GM21360 (cell line): ENCODE measurements around the gene RGS7.
"Not testable (repeated sequence)": the region's sequence is repeated elsewhere in the genome, so short reads cannot be mapped to it uniquely, and the experiment has no call there.

Experiments used
- ATAC-seq: cut with Tn5 transposase; IDR thresholded peaks from one replicate; pipeline ENCODE4 v1.9.1; 2021; ENCODE audit warnings: mild to moderate bottlenecking, moderate library complexity; ENCODE audit not compliant: unreplicated experiment

Gene RGS7

GRCh38 chr1:240804475-240804874 is 552.5 kb downstream of the RGS7 start:
- no peak for ATAC-seq

- no peak for ATAC-seq
Measured at GRCh38 chr1:240803151-240803550, 553.9 kb downstream of the RGS7 start.

GRCh38 chr1:240802271-240802670 is 554.7 kb downstream of the RGS7 start:
- no peak for ATAC-seq

DNA sequence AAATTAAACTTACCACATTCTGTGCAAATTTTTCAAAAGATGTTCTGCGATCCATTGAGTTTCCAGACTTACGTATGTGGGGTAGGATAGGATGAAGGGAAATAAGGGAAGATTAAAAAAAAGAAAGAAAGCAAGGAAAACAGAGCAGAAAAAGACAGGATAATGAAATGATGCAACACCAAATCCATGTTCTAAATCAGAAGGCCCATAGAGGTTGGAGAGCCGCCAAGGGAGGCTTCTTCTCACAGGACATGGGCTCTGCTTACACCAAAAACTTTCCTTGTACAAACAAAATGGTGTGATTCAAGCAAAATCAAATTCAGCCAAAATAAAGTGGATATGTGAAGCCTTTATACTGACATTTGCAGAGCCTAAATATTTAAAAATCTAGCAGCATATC is 555.6 kb downstream of the RGS7 start:
- no peak for ATAC-seq

GRCh38 chr1:240800291-240800690 is 556.7 kb downstream of the RGS7 start:
- ATAC-seq, result no peak

GRCh38 chr1:240797050-240797449 is 560.0 kb downstream of the RGS7 start:
- no peak for ATAC-seq

DNA sequence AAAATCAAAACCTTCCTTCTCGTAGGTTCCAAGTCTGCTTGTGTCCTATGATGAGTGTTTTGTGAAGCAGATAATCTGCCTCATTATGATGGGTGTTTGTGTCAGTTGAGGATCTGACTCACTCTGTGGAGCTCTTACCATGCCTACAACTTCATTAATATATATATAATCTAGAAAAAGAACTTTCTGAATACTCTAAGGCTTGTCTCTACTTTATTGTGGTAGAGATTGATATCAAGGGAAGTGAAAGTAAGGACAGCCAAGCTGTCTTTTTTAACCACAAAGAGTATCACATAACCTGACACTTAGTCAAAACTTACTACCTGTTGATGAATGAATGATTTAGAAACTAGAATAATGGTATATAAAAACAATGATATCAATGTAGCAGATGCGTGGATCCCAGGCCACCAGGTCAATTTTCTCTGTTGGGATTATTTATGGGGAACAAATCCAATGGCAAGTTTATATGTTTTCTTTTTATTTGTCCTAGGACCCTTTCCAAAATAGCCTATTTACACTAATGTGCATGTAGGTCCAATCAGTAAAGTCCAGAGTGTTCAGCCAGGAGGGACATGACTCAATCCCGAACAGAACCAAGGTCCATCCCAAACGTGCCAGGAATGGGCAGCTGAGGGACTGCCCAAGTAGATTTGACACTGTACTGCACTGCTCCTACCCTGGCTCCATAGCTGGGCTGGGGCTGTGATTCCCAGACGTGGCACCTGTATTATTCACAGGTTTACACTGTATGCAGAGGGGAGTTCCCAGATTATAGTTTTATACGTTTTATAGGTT is 562.8 kb downstream of the RGS7 start:
- peak; percentile 89 for ATAC-seq

DNA sequence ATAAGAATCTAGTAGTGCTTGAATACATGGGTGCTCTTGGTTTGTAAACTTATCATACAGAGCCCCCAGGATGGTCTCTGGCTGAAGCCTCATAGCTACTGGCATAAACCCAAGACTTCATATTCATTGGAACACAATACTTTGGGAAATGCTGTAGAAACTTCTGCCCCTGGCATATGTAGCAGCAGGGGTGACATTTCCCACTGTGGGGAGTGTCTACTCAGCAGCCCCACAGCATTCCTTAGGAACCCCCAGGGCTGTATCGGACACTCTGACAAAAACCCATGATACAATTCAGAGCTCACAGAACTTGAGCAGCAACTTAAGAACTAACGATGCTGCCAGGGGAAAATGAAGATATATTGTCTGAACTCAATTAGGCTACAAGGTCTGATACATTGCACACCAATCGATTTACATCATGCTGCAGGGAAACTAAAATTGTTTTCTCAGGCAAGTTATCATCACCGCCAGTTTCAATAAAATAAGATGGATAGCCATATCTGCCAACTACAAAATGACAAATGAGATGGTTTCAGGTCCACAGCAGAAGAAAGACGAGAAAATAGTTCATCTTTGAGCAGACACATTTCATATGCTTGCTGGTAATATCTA is 564.0 kb downstream of the RGS7 start:
- ATAC-seq, result no peak

DNA sequence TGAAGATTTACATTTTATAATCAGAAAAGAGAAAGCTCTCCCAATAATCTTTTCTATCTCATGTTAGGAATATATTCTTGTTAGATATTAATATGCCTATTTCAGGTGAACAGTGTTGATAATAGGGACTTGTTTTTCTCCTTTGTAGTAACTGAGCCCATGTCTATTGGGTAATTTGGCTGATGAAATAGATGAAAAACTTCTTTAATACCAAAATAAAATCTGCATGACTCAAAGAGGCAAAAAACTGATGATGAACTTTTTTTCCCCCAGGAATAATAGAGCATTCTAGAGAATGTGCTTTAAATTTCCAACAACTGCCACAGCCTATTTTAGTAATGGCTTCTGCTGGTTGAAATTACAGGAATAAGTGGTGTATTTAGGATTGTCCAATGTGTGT is 566.1 kb downstream of the RGS7 start:
- ATAC-seq, result no peak

GRCh38 chr1:240786880-240787279 is 570.1 kb downstream of the RGS7 start:
- no peak for ATAC-seq

GRCh38 chr1:240784776-240785175 is 572.2 kb downstream of the RGS7 start:
- ATAC-seq, result no peak

DNA sequence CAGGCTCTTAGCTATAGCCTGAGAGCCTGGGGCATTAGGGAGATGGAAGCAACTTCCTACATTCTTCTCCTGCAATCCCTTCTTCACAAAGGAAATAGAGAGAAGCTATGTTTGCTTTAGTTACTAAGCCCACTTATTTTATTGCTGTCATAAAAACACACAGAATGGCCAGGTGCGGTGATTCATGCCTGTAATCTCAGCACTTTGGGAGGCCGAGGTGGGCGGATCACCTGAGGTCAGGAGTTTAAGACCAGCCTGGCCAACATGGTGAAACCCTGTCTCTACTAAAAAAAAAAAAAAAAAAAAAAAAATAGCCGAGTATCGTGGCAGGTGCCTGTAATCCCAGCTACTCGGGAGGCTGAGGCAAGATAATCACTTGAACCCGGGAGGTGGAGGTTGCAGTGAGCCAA is 573.3 kb downstream of the RGS7 start:
- ATAC-seq, result not testable (repeated sequence)

DNA sequence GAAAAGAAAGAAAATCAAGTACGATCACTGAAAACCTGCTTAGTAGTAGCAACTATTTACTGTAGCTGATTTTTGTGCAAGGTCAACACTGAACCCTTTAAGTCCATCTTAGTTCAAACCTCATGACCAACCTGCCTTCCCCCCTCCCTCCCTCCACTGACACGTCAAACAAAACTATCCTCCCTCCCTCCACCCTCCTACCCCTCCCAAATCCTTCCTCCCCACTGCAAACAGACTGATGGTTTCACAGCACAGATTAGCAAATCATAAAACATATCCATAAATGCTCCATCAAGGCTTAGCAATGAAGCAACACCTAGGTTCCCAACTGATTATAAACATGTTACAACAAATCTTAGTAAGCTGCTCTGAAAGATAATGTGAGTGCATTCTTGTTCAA is 580.8 kb downstream of the RGS7 start:
- no peak for ATAC-seq

DNA sequence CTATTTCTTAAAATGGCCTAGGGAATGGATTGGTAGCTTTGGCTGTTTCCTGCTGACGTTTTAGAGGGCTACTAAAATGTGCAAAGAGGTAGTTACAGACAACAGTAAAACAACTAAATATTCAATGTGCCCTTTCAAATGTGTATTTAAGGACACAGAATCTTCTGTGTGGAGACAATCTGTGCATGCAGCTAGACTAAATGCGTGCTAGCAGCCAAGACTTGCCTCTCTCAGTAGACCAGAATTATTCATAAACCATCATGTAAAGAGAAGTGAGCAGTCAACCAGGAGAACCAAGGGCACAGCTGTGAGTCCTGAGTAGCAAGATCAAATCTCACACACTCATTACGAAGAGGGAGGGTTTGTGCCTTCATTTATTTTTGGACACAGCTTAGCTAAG is 584.9 kb downstream of the RGS7 start:
- no peak for ATAC-seq

GRCh38 chr1:240771450-240771849 is 585.6 kb downstream of the RGS7 start:
- ATAC-seq, result no peak

- no peak for ATAC-seq
Measured at GRCh38 chr1:240768979-240769378, 588.0 kb downstream of the RGS7 start.

GRCh38 chr1:240766831-240767230 is 590.2 kb downstream of the RGS7 start:
- ATAC-seq, result no peak

DNA sequence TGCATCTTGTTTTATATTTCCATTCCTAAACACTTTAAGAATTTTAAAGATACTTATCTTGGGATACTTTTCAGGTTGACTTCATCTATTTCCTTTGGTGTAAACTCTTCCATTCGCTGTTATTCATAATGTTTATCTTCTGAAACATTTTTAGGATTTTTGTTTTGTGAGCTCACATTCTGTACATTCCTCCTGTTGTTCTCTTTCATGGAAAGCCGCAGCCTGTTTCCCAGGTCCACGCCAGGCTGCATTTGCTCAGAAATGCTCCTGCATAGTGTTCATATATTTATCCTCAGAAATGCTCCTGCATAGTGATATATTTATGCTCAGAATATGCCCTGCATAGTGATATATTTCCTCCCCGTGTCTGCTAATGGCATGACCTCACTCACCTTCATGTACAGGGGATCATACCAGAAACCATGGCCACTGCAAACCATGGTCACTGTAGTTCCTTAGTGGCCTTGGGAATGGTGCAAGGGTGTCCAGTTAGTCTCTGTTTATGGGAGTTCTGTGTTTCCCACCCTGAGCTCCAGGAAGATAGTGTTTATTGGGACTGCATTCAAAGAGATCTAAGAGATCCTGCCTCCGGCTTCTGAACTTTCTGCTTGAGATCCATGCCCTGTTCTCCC is 591.2 kb downstream of the RGS7 start:
- ATAC-seq, result no peak

- ATAC-seq, result no peak
Measured at GRCh38 chr1:240763771-240764170, 593.2 kb downstream of the RGS7 start.

DNA sequence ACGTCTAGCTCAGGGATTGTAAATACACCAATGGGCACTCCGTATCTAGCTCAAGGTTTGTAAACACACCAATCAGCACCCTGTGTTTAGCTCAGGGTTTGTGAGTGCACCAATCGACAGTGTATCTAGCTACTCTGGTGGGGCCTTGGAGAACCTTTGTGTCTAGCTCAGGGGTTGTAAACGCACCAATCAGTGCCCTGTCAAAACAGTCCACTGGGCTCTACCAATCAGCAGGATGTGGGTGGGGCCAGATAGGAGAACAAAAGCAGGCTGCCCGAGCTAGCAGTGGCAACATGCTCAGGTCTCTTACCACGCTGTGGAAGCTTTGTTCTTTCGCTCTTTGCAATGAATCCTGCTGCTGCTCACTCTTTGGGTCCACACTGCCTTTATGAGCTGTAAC is 593.9 kb downstream of the RGS7 start:
- ATAC-seq, result not testable (repeated sequence)

GRCh38 chr1:240762471-240762987 is 594.5 kb downstream of the RGS7 start:
- not testable (repeated sequence) for ATAC-seq

GRCh38 chr1:240758777-240759176 is 598.2 kb downstream of the RGS7 start:
- not testable (repeated sequence) for ATAC-seq
